ENCODE results near the gene MEIS2. TPM values are rescaled to one million over a fixed set of nuclear protein-coding genes. Genes with fewer than 3 reads are reported as not detected.

The MEIS2 gene
- total and polyA plus RNA-seq, 2 experiments from 2014 or later, result 0.27 TPM; not detected in 1

GRCh38 chr15:37037850-37038715 is 62.3 kb downstream of the MEIS2 start:
- no peak overlapping the region for H3K4me3 Mint-ChIP-seq

More at GRCh38 chr15:37037850-37038715, 62.3 kb downstream of the MEIS2 start:
- no peak for DNase-seq (ENCODE audit: low spot score)
- Histone ChIP-seq H4K20me1 (replicated peaks; ENCODE audit: insufficient read depth) (no peaks in the 10 kb centered on the region), H3K4me3 (no peak overlapping the region), H3K79me2 (replicated peaks; ENCODE audit: insufficient read depth) (no peaks in the 10 kb centered on the region), H3K9me2 (ENCODE audit: insufficient read depth) (no peaks in the 10 kb centered on the region), H3F3A (replicated peaks; ENCODE audit: low read depth) (no peaks in the 10 kb centered on the region), H3K4me1 (ENCODE audit: insufficient read depth) (peaks cover 11% of the 10 kb centered on the region), H2AFZ (no peak overlapping the region; the same call in 1 of the 2 replicates), H3K27ac (ENCODE audit: low read depth) (no peak overlapping the region), H3K27me3 (ENCODE audit: insufficient read depth) (no peaks in the 10 kb centered on the region), H3K36me3 (ENCODE audit: insufficient read depth) (no peaks in the 10 kb centered on the region), H3K4me2 (no peak overlapping the region)
- Mint-ChIP-seq H3K27ac (no peak overlapping the region), H3K27me3 (ENCODE audit: insufficient read depth, low read depth, poor library complexity) (peaks cover 1% of the 10 kb centered on the region), H3K4me1 (peaks cover 21% of the 10 kb centered on the region), H3K9me3 (no peaks in the 10 kb centered on the region), H3K36me3 (ENCODE audit: low read depth) (no peaks in the 10 kb centered on the region)
- peak; percentile 29; the same call in 1 of the 3 replicates for ATAC-seq
- TF ChIP-seq ZNF462 (CRISPR knock-in tag; IDR thresholded peaks at IDR 0.05), result no peak
